H9 (cell line): ENCODE results near the gene RPUSD3. TPM values are rescaled to one million over a fixed set of nuclear protein-coding genes. Genes with fewer than 3 reads are reported as not detected.

ENCODE experiments used
- DNase-seq: peaks from one replicate; pipeline ENCODE4 v3.0.0-alpha.2; 2017
- H2AFZ ChIP-seq: one replicate; pipeline ENCODE4 v1.6.1; 2013; ENCODE audit warnings: mild to moderate bottlenecking, low read length, control low read depth, moderate library complexity
- H2AK5ac ChIP-seq: 2 replicates; pipeline ENCODE4 v1.6.1; 2013; ENCODE audit warnings: low read length, control low read depth, mixed read lengths; ENCODE audit not compliant: insufficient read length
- H2BK120ac ChIP-seq: one replicate; pipeline ENCODE4 v1.6.1; 2013; ENCODE audit warnings: low read depth, mild to moderate bottlenecking, low read length, control low read depth, inconsistent platforms; ENCODE audit not compliant: poor library complexity, severe bottlenecking
- H2BK12ac ChIP-seq: 2 replicates; pipeline ENCODE4 v1.6.1; 2013; ENCODE audit warnings: low read length, control low read depth, mixed read lengths, low read depth; ENCODE audit not compliant: insufficient read length
- H2BK15ac ChIP-seq: 2 replicates; pipeline ENCODE4 v1.6.1; 2013; ENCODE audit warnings: low read depth, low read length, control low read depth
- H2BK20ac ChIP-seq: one replicate; pipeline ENCODE4 v1.6.1; 2013; ENCODE audit warnings: low read depth, mild to moderate bottlenecking, low read length, control low read depth, inconsistent platforms; ENCODE audit not compliant: poor library complexity, severe bottlenecking
- H2BK5ac ChIP-seq: 2 replicates; pipeline ENCODE4 v1.6.1; 2013; ENCODE audit warnings: low read length, control low read depth, mixed read lengths; ENCODE audit not compliant: insufficient read length
- H3K14ac ChIP-seq: 2 replicates; pipeline ENCODE4 v1.6.1; 2013; ENCODE audit warnings: low read length, control low read depth; ENCODE audit not compliant: insufficient read depth
- H3K18ac ChIP-seq: 2 replicates; pipeline ENCODE4 v1.6.1; 2013; ENCODE audit warnings: low read depth, mild to moderate bottlenecking, mixed read lengths, low read length, control low read depth; ENCODE audit not compliant: insufficient read length
- H3K23ac ChIP-seq: 2 replicates; pipeline ENCODE4 v1.6.1; 2013; ENCODE audit warnings: low read length, control low read depth, mixed read lengths, low read depth; ENCODE audit not compliant: insufficient read length
- H3K23me2 ChIP-seq: 2 replicates; pipeline ENCODE4 v1.6.1; 2013; ENCODE audit warnings: low read depth, mild to moderate bottlenecking, mixed read lengths, low read length, control low read depth; ENCODE audit not compliant: insufficient read length, poor library complexity, severe bottlenecking
- H3K27ac ChIP-seq: 2 replicates; pipeline ENCODE4 v1.5.1; 2013; ENCODE audit warnings: low read length, control low read depth, mixed read lengths, low read depth; ENCODE audit not compliant: insufficient read length
- H3K27me3 ChIP-seq: 2 replicates; pipeline ENCODE4 v1.6.1; 2013; ENCODE audit warnings: low read length, control low read depth, inconsistent platforms; ENCODE audit not compliant: insufficient read depth
- H3K4ac ChIP-seq: 2 replicates; pipeline ENCODE4 v1.6.1; 2013; ENCODE audit warnings: low read depth, mild to moderate bottlenecking, control low read depth, inconsistent platforms, low read length, moderate library complexity
- H3K4me1 ChIP-seq: 2 replicates; pipeline ENCODE4 v1.6.1; 2013; ENCODE audit warnings: low read length, control low read depth, inconsistent platforms; ENCODE audit not compliant: insufficient read depth
- H3K4me2 ChIP-seq: 2 replicates; pipeline ENCODE4 v1.6.1; 2013; ENCODE audit warnings: low read length, control low read depth, mixed read lengths; ENCODE audit not compliant: insufficient read length, insufficient read depth
- H3K56ac ChIP-seq: 2 replicates; pipeline ENCODE4 v1.6.1; 2013; ENCODE audit warnings: low read depth, mild to moderate bottlenecking, mixed read lengths, low read length, control low read depth; ENCODE audit not compliant: insufficient read length
- H3K79me1 ChIP-seq: 2 replicates; pipeline ENCODE4 v1.6.1; 2013; ENCODE audit warnings: low read depth, mild to moderate bottlenecking, moderate library complexity, low read length, control low read depth, inconsistent platforms; ENCODE audit not compliant: insufficient read depth, poor library complexity, severe bottlenecking
- H3K79me2 ChIP-seq: 2 replicates; pipeline ENCODE4 v1.6.1; 2013; ENCODE audit warnings: low read length, control low read depth, inconsistent platforms; ENCODE audit not compliant: insufficient read depth
- H3K9ac ChIP-seq: 2 replicates; pipeline ENCODE4 v1.6.1; 2013; ENCODE audit warnings: low read length, control low read depth, mixed read lengths; ENCODE audit not compliant: insufficient read length; ENCODE audit errors: extremely low read depth
- H3K9me3 ChIP-seq: one replicate; pipeline ENCODE4 v1.6.1; 2013; ENCODE audit warnings: low read depth, low read length, inconsistent platforms; ENCODE audit not compliant: control insufficient read depth
- H3T11ph ChIP-seq: one replicate; pipeline ENCODE4 v1.6.1; 2013; ENCODE audit warnings: mild to moderate bottlenecking, low read length, control low read depth, inconsistent platforms
- H4K20me1 ChIP-seq: one replicate; pipeline ENCODE4 v1.6.1; 2013; ENCODE audit not compliant: control insufficient read depth, insufficient read length, insufficient read depth
- H4K5ac ChIP-seq: 2 replicates; pipeline ENCODE4 v1.6.1; 2013; ENCODE audit warnings: low read depth, mild to moderate bottlenecking, mixed read lengths, low read length, control low read depth; ENCODE audit not compliant: insufficient read length
- H4K8ac ChIP-seq: replicated peaks from 2 replicates; pipeline ENCODE4 v1.6.1; 2013; ENCODE audit warnings: low read length, control low read depth, mixed read lengths, low read depth; ENCODE audit not compliant: insufficient read length
- H4K91ac ChIP-seq: 2 replicates; pipeline ENCODE4 v1.6.1; 2013; ENCODE audit warnings: low read depth, mild to moderate bottlenecking, moderate library complexity, mixed read lengths, low read length, control low read depth; ENCODE audit not compliant: insufficient read length
- H3K27ac Mint-ChIP-seq, 3 experiments: 2 replicates in 2 of 3; 3 replicates in 1 of 3; pipeline ENCODE4 v1.8.0; 2020 to 2021; ENCODE audit warnings: mixed read lengths in 3 of 3, mild to moderate bottlenecking in 1 of 3, moderate library complexity in 1 of 3
- H3K27me3 Mint-ChIP-seq: 2 replicates; pipeline ENCODE4 v1.8.0; 2021; ENCODE audit warnings: low read depth, mild to moderate bottlenecking, moderate library complexity, mixed read lengths
- H3K36me3 Mint-ChIP-seq, 3 experiments: 2 replicates in 2 of 3; 3 replicates in 1 of 3; pipeline ENCODE4 v1.8.0; 2020 to 2021; ENCODE audit warnings: low read depth in 3 of 3, mixed read lengths in 3 of 3; ENCODE audit not compliant: insufficient read depth in 1 of 3
- H3K4me1 Mint-ChIP-seq, 2 experiments: 2 replicates each; pipeline ENCODE4 v1.8.0; 2020; ENCODE audit warnings: mixed read lengths in 2 of 2
- H3K4me3 Mint-ChIP-seq, 2 experiments: 2 replicates in 1 of 2; 3 replicates in 1 of 2; pipeline ENCODE4 v1.8.0; 2020 to 2021; ENCODE audit warnings: mild to moderate bottlenecking in 2 of 2, mixed read lengths in 2 of 2, moderate library complexity in 1 of 2
- H3K9me3 Mint-ChIP-seq, 2 experiments: 2 replicates in 1 of 2; 3 replicates in 1 of 2; pipeline ENCODE4 v1.8.0; 2020; ENCODE audit warnings: mild to moderate bottlenecking in 2 of 2, mixed read lengths in 2 of 2, moderate library complexity in 1 of 2
- WGBS: extraction: QIAGEN DNeasy Blood & Tissue Kit; methylation state at CpG from one replicate; pipeline ENCODE4 v1.1.7; 2013; ENCODE audit warnings: missing lambda C conversion rate, low lambda C conversion rate, mixed read lengths; ENCODE audit not compliant: insufficient read length; ENCODE audit errors: extremely low coverage; 5-methylcytosine and 5-hydroxymethylcytosine counted together
- total RNA-seq: library from RNA; stranded (reverse); gene quantifications from 2 replicates; pipeline ENCODE4 v1.2.1, GENCODE V29; 2021
- TF ChIP-seq, protein P1 (sequence below): fragments of 200-600 bp; sonication (generic); conservative IDR thresholded peaks from 3 replicates; pipeline ENCODE4 v1.8.0; 2021; ENCODE audit warnings: antibody characterized with exemption, mild to moderate bottlenecking

RPUSD3 gene
- total RNA-seq, 1 experiment from 2014 or later: 59.5 TPM

DNA sequence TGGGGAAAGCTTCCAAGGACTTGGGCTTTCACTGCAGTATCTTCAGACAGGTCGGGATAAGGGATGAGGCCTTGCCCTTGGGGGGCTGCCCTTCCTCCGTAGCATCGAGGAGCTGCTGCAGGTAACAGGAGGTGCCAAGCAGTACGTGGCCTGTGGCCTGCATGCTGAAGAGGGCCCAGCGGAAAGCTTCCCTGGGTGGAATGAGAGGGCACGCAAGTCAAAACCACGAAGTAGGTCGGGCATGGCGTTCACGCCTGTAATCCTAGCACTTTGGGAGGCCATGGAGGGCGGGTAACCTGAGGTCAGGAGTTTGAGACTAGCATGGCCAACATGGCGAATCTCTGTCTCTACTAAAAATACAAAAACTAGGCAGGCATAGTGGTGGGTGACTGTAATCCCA is 23.3 kb upstream of the RPUSD3 start:
- Histone ChIP-seq H2BK120ac (no peak overlapping the region), H3K9ac (no peak overlapping the region), H3K79me2 (no peaks in the 10 kb centered on the region), H3K23me2 (peaks cover 4% of the 10 kb centered on the region), H2BK12ac (no peak overlapping the region), H3K18ac (no peak overlapping the region), H3K9me3 (no peaks in the 10 kb centered on the region), H2BK5ac (no peak overlapping the region), H4K8ac (no peak overlapping the region), H4K91ac (no peak overlapping the region), H2BK20ac (no peak overlapping the region), H4K20me1 (no peaks in the 10 kb centered on the region), H3K4me2 (no peak overlapping the region), H3T11ph (no peak overlapping the region), H4K5ac (no peak overlapping the region), H2BK15ac (no peak overlapping the region), H2AK5ac (no peak overlapping the region), H3K27ac (no peak overlapping the region), H3K23ac (no peak overlapping the region), H3K27me3 (no peaks in the 10 kb centered on the region), H3K79me1 (no peaks in the 10 kb centered on the region), H3K4ac (no peak overlapping the region), H2AFZ (no peak overlapping the region), H3K4me1 (no peaks in the 10 kb centered on the region), H3K56ac (no peak overlapping the region), H3K14ac (no peak overlapping the region)
- H3K4me1 Mint-ChIP-seq: peaks cover under 1 to 4% of the 10 kb centered on the region in 2 experiments
- no peaks in the 10 kb centered on the region for H3K9me3 Mint-ChIP-seq
- H3K36me3 Mint-ChIP-seq: no peaks in the 10 kb centered on the region
- no peak overlapping the region for H3K27ac Mint-ChIP-seq
- no peak for DNase-seq
- peaks cover 26% of the 10 kb centered on the region for H3K27me3 Mint-ChIP-seq
- H3K4me3 Mint-ChIP-seq: no peak overlapping the region
- WGBS: no CpG with 5 or more reads among the region's 12 CpGs
- TF ChIP-seq, protein P1, sequence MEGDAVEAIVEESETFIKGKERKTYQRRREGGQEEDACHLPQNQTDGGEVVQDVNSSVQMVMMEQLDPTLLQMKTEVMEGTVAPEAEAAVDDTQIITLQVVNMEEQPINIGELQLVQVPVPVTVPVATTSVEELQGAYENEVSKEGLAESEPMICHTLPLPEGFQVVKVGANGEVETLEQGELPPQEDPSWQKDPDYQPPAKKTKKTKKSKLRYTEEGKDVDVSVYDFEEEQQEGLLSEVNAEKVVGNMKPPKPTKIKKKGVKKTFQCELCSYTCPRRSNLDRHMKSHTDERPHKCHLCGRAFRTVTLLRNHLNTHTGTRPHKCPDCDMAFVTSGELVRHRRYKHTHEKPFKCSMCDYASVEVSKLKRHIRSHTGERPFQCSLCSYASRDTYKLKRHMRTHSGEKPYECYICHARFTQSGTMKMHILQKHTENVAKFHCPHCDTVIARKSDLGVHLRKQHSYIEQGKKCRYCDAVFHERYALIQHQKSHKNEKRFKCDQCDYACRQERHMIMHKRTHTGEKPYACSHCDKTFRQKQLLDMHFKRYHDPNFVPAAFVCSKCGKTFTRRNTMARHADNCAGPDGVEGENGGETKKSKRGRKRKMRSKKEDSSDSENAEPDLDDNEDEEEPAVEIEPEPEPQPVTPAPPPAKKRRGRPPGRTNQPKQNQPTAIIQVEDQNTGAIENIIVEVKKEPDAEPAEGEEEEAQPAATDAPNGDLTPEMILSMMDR: no peak
